Activated T-helper 1 cell treated with anti-CD3 and anti-CD28 coated beads, Interleukin-12 subunit alpha, Interleukin-12 subunit beta, Interleukin-2, Interleukin-4 antibody, amounts not matched to agents 30 ng/mL and 10 ng/mL and 1 ng/mL, durations not matched to agents 14 hours and 24 hours and 36 hours (primary cell): ENCODE results near the gene VPS35. TPM values are rescaled to one million over a fixed set of nuclear protein-coding genes. Genes with fewer than 3 reads are reported as not detected.

ENCODE experiments used
- DNase-seq: peaks from one replicate; pipeline ENCODE4 v3.0.0; 2021; ENCODE audit warnings: low spot score
- H3K27ac Mint-ChIP-seq: one replicate; pipeline ENCODE4 v1.8.0; 2021; ENCODE audit warnings: mild to moderate bottlenecking, mixed read lengths
- H3K27me3 Mint-ChIP-seq: one replicate; pipeline ENCODE4 v1.8.0; 2022; ENCODE audit warnings: mild to moderate bottlenecking, moderate library complexity, mixed read lengths; ENCODE audit not compliant: insufficient read depth
- H3K36me3 Mint-ChIP-seq: one replicate; pipeline ENCODE4 v1.8.0; 2021; ENCODE audit warnings: low read depth, mixed read lengths
- H3K4me1 Mint-ChIP-seq: one replicate; pipeline ENCODE4 v1.8.0; 2021; ENCODE audit warnings: low read depth, mixed read lengths
- H3K4me3 Mint-ChIP-seq: one replicate; pipeline ENCODE4 v1.8.0; 2021; ENCODE audit warnings: mild to moderate bottlenecking, moderate library complexity, mixed read lengths
- H3K9me3 Mint-ChIP-seq: one replicate; pipeline ENCODE4 v1.8.0; 2021; ENCODE audit warnings: mixed read lengths
- intact Hi-C: fragments of 100-400 bp; cut with micrococcal nuclease; formaldehyde crosslinking; loops from one replicate; pipeline ENCODE4 v1.15.1; 2024
- total RNA-seq: library from RNA; stranded (reverse); gene quantifications from 2 replicates; pipeline ENCODE4 v1.2.3, GENCODE V29; 2022

Gene VPS35
- 81.0 and 87.0 TPM in 2 replicates for total RNA-seq

GRCh38 chr16:46688654-46689364 lies at the start of gene VPS35:
Gene VPS35 (minus strand): TSS chr16:46689178. CDS start chr16:46689133, 45 bp downstream.
- H3K36me3 Mint-ChIP-seq, result peaks cover 9% of the 10 kb centered on the region
- DNase-seq, result peak; percentile 100
- H3K9me3 Mint-ChIP-seq, result no peaks in the 10 kb centered on the region
- no peak within 1 kb of the TSS for H3K4me3 Mint-ChIP-seq
- intact Hi-C loops, result loop anchor here (1.0 to 10.0 kb wide), 14 partner anchors 16 to 1920 kb away; partner anchors contain the start of genes ABCC12, C16orf87, DNAJA2 and GPT2
- peaks cover 33% of the 10 kb centered on the region for H3K4me1 Mint-ChIP-seq
- H3K27me3 Mint-ChIP-seq, result no peaks in the 10 kb centered on the region
- no peak within 1 kb of the TSS for H3K27ac Mint-ChIP-seq

DNA sequence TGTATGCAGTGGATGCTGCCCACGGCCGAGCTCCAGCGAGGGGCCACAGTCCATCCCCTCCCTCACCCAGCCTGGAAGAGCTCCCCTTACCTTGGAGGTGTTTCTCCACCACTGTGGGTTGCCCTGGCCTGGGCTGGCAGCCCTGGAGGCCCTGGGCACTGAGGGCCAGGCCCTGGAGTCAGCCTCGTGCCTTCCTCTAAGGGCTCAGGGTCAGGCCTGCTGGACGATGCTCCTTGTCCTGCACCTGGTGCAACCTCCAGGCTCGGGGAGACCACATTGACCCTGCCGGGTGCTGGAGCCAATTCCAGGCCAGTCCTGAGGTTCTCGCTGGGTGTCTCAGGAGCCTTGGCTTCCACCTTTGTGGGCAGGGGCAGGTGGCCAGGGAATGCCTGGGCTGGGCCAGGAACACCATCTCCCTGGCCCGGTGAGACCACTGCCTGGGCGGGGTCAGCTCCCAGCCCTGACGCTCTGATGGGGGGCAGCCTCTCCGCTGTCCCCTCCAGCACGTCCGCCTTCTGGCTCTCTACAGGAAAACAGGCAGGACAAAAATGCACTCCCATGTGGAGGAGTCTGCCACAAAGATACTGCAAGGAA lies 48.7 kb upstream of the VPS35 start:
- Mint-ChIP-seq H3K27ac (no peak overlapping the region), H3K9me3 (no peaks in the 10 kb centered on the region), H3K4me1 (no peaks in the 10 kb centered on the region), H3K4me3 (no peak overlapping the region), H3K36me3 (no peaks in the 10 kb centered on the region), H3K27me3 (no peaks in the 10 kb centered on the region)
- DNase-seq, result no peak
- intact Hi-C loops, result no loop called here

- Mint-ChIP-seq H3K4me3 (no peak overlapping the region), H3K27ac (no peak overlapping the region), H3K9me3 (no peaks in the 10 kb centered on the region), H3K36me3 (no peaks in the 10 kb centered on the region), H3K27me3 (no peaks in the 10 kb centered on the region), H3K4me1 (no peaks in the 10 kb centered on the region)
- no peak for DNase-seq
- intact Hi-C loops, result no loop called here
Observed at GRCh38 chr16:46736695-46737094, 47.7 kb upstream of the VPS35 start.

- H3K4me1 Mint-ChIP-seq, result no peaks in the 10 kb centered on the region
- H3K27ac Mint-ChIP-seq, result no peak overlapping the region
- intact Hi-C loops, result no loop called here
- DNase-seq, result no peak
- no peaks in the 10 kb centered on the region for H3K27me3 Mint-ChIP-seq
- no peaks in the 10 kb centered on the region for H3K36me3 Mint-ChIP-seq
- no peaks in the 10 kb centered on the region for H3K9me3 Mint-ChIP-seq
- no peak overlapping the region for H3K4me3 Mint-ChIP-seq
Observed at GRCh38 chr16:46733319-46733830, 44.4 kb upstream of the VPS35 start.

- no peak for DNase-seq
- Mint-ChIP-seq H3K36me3 (no peaks in the 10 kb centered on the region), H3K4me3 (no peak overlapping the region), H3K27me3 (no peaks in the 10 kb centered on the region), H3K9me3 (no peaks in the 10 kb centered on the region), H3K4me1 (no peaks in the 10 kb centered on the region), H3K27ac (no peak overlapping the region)
- intact Hi-C loops, result no loop called here
Observed at GRCh38 chr16:46732561-46732960, 43.6 kb upstream of the VPS35 start.

DNA sequence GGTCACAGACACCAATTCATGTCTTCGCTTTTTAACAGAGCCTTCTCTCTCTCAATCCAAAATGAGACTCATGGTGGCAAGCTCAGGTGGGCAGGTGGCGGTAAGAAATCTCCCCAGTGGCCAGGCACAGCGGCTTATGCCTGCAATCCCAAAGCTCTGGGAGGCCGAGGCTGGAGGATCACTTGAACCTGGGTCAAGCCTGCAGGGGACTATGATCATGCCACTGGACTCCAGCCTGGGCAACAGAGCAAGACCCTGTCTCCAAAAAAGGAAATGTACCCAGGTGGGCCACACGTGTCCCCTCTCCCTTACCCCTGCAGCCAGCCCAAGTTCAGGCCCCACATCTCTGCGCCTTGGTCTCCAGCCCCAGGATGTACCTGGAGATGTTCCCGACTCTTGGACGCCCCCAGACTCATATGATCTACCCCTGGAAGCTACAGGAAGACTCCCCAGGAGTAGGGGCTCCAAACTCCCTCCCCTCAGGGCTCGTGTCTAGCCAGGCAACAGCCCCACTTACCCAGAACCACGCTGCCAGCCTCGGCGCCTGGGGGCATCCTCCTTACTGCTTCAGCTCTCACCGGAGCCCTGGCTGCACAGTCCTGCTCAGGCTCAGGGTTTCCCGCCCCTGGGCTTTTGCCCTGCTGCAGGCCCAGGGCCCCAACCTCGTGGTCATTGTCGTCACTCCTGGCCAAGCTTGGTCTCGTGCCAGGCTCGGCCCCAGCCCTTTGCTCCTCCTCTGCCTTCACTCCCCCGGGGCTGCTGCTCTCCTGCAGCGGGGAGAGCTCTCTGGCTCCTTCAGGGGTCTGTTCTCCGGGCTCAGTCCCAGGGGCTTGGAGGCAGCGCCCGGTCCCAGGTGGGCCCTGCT lies 42.9 kb upstream of the VPS35 start:
- no peaks in the 10 kb centered on the region for H3K4me1 Mint-ChIP-seq
- intact Hi-C loops, result no loop called here
- H3K36me3 Mint-ChIP-seq, result no peaks in the 10 kb centered on the region
- no peaks in the 10 kb centered on the region for H3K9me3 Mint-ChIP-seq
- no peak for DNase-seq
- H3K27me3 Mint-ChIP-seq, result no peaks in the 10 kb centered on the region
- no peak overlapping the region for H3K27ac Mint-ChIP-seq
- H3K4me3 Mint-ChIP-seq, result no peak overlapping the region

DNA sequence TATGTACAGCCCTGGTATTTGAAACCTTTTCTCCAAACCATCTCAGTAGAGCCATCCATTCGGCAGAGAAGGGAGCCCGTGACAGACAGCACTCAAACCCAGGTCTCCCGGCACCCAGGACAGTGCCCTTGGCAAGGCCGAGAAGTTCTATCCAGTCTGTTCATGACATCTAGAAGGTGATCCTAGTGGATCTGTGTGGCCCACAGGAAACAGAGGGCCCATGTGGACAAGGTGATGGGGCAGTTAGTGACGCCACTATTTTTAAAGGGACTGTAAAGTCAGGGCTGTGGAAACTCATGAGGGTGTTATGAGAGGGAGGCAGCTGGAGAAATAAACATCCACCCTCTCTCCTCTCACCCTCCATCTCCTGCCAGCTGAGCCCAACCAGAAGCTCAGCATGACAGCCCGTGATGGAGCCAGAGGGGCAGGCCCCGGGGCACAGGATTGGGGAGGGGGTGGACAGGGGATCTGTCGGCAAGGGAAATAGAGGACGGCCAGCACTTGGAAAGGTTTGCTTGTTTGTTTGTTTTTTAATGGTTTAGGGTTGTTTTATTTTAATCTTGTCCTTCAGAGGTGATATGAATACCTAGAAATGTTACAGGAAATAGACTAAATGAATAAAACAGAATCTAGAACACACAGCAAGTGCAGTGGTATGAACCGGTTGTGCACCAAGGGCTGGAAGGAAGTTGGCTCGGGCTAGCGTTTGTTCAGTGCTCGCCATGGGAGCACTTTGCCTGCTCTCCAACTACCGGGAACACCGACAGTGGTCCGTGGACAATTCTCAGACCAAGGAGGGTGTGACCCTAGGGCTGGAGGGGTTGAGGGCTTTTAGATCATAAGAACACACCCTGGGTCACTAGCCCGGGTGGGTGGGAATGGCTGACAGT lies 42.1 kb upstream of the VPS35 start:
- Mint-ChIP-seq H3K27ac (no peak overlapping the region), H3K36me3 (no peaks in the 10 kb centered on the region)
- intact Hi-C loops, result no loop called here

DNA sequence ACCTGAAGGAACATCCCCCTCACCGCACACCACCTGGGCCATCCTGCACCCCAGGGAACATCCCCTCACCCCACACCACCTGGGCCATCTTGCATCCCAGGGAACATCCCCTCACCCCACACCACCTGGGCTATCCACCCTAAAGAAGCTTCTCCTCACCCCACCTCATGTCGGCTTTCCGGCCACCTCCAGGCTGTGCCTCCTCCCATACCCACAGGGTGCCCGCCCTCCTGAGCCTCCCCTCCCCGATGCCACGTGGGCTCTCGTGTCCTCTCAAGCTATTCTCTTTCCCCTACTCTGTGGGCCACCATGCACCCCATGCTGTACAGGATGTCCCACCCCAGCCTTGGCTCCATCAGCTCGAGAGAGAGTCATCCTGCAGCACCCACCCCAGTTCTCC lies 41.1 kb upstream of the VPS35 start:
- Mint-ChIP-seq H3K4me3 (no peak overlapping the region), H3K27me3 (peaks cover 2% of the 10 kb centered on the region), H3K4me1 (no peaks in the 10 kb centered on the region), H3K9me3 (peaks cover 6% of the 10 kb centered on the region), H3K36me3 (no peaks in the 10 kb centered on the region), H3K27ac (no peak overlapping the region)
- intact Hi-C loops, result no loop called here
- no peak for DNase-seq

More for the DNA sequence above, 42.1 kb upstream of the VPS35 start:
- no peak for DNase-seq
- H3K4me3 Mint-ChIP-seq, result no peak overlapping the region
- H3K27me3 Mint-ChIP-seq, result peaks cover 2% of the 10 kb centered on the region
- no peaks in the 10 kb centered on the region for H3K4me1 Mint-ChIP-seq
- peaks cover under 1% of the 10 kb centered on the region for H3K9me3 Mint-ChIP-seq

- Mint-ChIP-seq H3K27me3 (peaks cover 2% of the 10 kb centered on the region), H3K27ac (no peak overlapping the region), H3K4me1 (no peaks in the 10 kb centered on the region), H3K36me3 (no peaks in the 10 kb centered on the region), H3K4me3 (no peak overlapping the region), H3K9me3 (peaks cover 6% of the 10 kb centered on the region)
- DNase-seq, result no peak
- intact Hi-C loops, result no loop called here
Observed at GRCh38 chr16:46729326-46729995, 40.5 kb upstream of the VPS35 start.

DNA sequence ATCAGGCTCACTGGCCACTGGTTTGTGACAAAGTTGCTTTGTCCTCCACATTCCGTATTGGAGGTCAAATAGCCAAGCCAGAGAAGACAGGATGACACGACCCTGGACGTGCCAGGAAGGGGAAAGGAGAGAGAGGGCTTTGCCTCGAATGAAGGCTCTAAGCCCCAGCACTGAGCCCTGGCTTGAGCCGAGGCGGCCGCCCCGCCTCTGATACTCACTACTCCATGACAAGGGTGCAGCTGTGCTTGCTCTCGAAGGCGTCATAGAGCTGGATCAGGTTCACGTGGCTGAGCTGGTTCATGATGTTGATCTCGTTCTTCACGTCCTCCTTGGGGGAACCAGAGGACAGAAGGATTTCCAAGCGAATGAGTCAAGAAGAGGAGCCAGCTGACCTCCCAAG lies 39.8 kb upstream of the VPS35 start:
- Mint-ChIP-seq H3K36me3 (no peaks in the 10 kb centered on the region), H3K27me3 (peaks cover 2% of the 10 kb centered on the region), H3K27ac (no peak overlapping the region), H3K4me3 (no peak overlapping the region), H3K9me3 (peaks cover 6% of the 10 kb centered on the region), H3K4me1 (no peaks in the 10 kb centered on the region)
- DNase-seq, result no peak
- intact Hi-C loops, result no loop called here

GRCh38 chr16:46727630-46728029 lies 38.7 kb upstream of the VPS35 start:
- H3K27ac Mint-ChIP-seq, result no peak overlapping the region
- no peaks in the 10 kb centered on the region for H3K4me1 Mint-ChIP-seq
- H3K9me3 Mint-ChIP-seq, result peaks cover 6% of the 10 kb centered on the region
- no peak for DNase-seq
- intact Hi-C loops, result no loop called here
- peaks cover 2% of the 10 kb centered on the region for H3K27me3 Mint-ChIP-seq
- H3K36me3 Mint-ChIP-seq, result no peaks in the 10 kb centered on the region
- H3K4me3 Mint-ChIP-seq, result no peak overlapping the region

- no peak for DNase-seq
- intact Hi-C loops, result no loop called here
- Mint-ChIP-seq H3K27ac (no peak overlapping the region), H3K4me1 (no peaks in the 10 kb centered on the region), H3K4me3 (no peak overlapping the region), H3K36me3 (no peaks in the 10 kb centered on the region), H3K27me3 (peaks cover 2% of the 10 kb centered on the region), H3K9me3 (peaks cover 6% of the 10 kb centered on the region)
Observed at GRCh38 chr16:46727184-46727583, 38.2 kb upstream of the VPS35 start.
